ENCODE measurements around the gene EDIL3. TPM values are rescaled to one million over a fixed set of nuclear protein-coding genes. Genes with fewer than 3 reads are reported as not detected.

The EDIL3 gene
- total RNA-seq, 4 donors from 2014 or later: 15.9 to 29.3 (median 24.8) TPM

DNA sequence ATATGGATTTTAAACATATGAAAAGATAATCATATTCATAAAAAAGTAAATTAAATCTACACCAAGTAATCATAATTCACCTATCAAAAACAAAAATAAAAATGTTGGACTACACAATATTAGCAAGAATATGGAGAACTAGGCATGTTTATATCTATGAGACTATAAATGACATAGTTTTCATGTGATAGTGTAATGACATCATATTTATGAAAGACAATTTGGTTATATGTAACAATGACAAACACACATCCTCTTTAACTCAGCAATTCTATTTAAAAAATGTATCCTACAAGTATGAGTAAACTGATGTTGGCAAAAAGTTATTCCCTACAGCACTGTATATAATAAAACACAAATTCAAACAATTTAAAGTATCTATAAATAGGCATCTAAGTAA lies 312.3 kb downstream of the EDIL3 start:
- no peaks in the 10 kb centered on the region for H3K4me1 ChIP-seq
- no peak overlapping the region for H3K27ac ChIP-seq
- no peak for DNase-seq (ENCODE audit: low spot score in 2 of 2)

DNA sequence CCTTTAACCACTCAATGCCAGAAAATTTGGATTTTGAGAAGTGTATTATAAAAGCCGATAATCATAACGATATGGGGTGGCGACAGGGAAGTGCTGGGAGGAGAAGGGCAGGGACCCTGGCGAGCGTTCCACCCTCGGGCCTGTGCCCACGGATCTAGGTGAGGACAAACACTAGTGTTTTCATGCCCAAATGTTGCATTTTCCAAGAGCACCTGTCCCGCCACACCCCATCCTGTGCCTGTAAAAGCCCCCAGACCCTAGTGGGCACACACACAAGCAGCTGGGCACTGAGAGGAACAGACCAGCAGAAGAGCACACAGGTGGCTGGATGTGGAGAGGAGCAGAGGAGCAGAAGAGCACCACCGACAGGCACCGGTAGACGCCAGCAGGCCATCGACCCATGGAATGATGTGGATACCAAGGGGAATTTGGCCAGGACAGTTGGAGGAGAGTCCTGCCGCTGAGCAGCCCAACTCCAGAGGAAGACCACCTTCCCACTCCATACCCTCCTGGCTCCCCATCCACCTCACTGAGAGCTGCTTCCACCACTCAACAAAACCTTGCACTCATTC lies 315.0 kb downstream of the EDIL3 start:
- H3K36me3 ChIP-seq: no peaks in the 10 kb centered on the region
- no peak overlapping the region for H3K27ac ChIP-seq
- TF ChIP-seq, protein P1, sequence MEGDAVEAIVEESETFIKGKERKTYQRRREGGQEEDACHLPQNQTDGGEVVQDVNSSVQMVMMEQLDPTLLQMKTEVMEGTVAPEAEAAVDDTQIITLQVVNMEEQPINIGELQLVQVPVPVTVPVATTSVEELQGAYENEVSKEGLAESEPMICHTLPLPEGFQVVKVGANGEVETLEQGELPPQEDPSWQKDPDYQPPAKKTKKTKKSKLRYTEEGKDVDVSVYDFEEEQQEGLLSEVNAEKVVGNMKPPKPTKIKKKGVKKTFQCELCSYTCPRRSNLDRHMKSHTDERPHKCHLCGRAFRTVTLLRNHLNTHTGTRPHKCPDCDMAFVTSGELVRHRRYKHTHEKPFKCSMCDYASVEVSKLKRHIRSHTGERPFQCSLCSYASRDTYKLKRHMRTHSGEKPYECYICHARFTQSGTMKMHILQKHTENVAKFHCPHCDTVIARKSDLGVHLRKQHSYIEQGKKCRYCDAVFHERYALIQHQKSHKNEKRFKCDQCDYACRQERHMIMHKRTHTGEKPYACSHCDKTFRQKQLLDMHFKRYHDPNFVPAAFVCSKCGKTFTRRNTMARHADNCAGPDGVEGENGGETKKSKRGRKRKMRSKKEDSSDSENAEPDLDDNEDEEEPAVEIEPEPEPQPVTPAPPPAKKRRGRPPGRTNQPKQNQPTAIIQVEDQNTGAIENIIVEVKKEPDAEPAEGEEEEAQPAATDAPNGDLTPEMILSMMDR (IDR thresholded peaks at IDR 0.05): no peak
- no peak for TF ChIP-seq EP300 (IDR thresholded peaks at IDR 0.05)
- no peak for TF ChIP-seq POLR2A (IDR thresholded peaks at IDR 0.05)
- no peak for DNase-seq (ENCODE audit: low spot score in 2 of 2)
- H3K4me1 ChIP-seq: no peaks in the 10 kb centered on the region
- no peaks in the 10 kb centered on the region for H3K27me3 ChIP-seq
- H3K9me3 ChIP-seq: no peaks in the 10 kb centered on the region
- no peak overlapping the region for H3K4me3 ChIP-seq
- WGBS, 2 donors: 95% methylated on average over 13 of the region's 13 CpGs

More for the DNA sequence above, 312.3 kb downstream of the EDIL3 start:
- Histone ChIP-seq H3K4me3 (no peak overlapping the region), H3K27me3 (no peaks in the 10 kb centered on the region), H3K36me3 (no peaks in the 10 kb centered on the region), H3K9me3 (no peaks in the 10 kb centered on the region)
- TF ChIP-seq POLR2A (IDR thresholded peaks at IDR 0.05) (no peak), EP300 (IDR thresholded peaks at IDR 0.05) (no peak)

DNA sequence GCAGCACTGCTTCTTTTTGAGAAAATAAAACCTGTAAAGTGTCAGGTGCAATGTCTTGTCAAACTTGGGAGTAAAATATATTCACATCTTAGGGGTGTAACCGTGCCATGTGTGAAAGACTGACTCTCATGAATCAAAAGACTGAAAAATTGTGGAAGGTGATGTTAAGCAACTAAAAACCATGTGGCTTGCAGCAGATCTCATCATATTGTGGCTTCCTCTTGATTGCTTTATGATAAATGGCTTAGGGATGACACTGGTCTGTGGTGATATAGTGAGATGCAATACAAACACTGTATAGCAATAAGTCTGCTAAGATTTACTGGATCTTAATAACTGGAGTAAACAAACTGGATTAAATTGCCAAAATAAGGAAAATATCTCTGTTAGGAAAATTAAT lies 321.6 kb downstream of the EDIL3 start:
- Histone ChIP-seq H3K36me3 (no peaks in the 10 kb centered on the region), H3K4me1 (no peaks in the 10 kb centered on the region), H3K4me3 (no peak overlapping the region), H3K27me3 (no peaks in the 10 kb centered on the region), H3K9me3 (no peaks in the 10 kb centered on the region), H3K27ac (no peak overlapping the region)
- DNase-seq (ENCODE audit: low spot score in 2 of 2): no peak
- TF ChIP-seq POLR2A (IDR thresholded peaks at IDR 0.05) (no peak), EP300 (IDR thresholded peaks at IDR 0.05) (no peak)
- TF ChIP-seq, protein P1 (IDR thresholded peaks at IDR 0.05): no peak
- WGBS, 2 donors: 83 to 97% methylated on average over 1 of the region's 1 CpG

DNA sequence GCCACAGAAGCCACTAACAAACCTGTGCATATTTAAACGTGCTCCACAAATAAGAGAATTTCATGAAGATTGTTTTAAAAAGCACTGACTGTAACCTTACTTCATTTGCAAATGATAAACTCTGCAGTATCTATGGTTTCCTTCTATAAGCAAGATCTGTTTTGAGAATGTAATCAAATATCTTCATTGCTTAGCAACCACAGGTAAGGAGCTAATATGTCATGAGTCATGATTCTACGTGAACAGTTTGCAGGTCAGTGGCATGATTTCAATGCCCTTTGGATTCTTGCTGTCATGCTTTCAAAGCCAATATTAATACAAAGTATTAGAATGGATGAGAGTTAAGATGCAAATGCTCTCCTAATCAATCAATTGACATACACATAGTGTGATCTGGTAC lies 325.0 kb downstream of the EDIL3 start:
- H3K4me1 ChIP-seq: no peaks in the 10 kb centered on the region
- 82 to 88% methylated on average over 2 of the region's 2 CpGs for WGBS, 2 donors
- no peak overlapping the region for H3K27ac ChIP-seq
- H3K27me3 ChIP-seq: no peaks in the 10 kb centered on the region
- H3K9me3 ChIP-seq: no peaks in the 10 kb centered on the region
- H3K4me3 ChIP-seq: no peak overlapping the region
- no peak for DNase-seq (ENCODE audit: low spot score in 2 of 2)
- TF ChIP-seq, protein P1 (IDR thresholded peaks at IDR 0.05): no peak
- TF ChIP-seq POLR2A (IDR thresholded peaks at IDR 0.05): no peak
- no peaks in the 10 kb centered on the region for H3K36me3 ChIP-seq

DNA sequence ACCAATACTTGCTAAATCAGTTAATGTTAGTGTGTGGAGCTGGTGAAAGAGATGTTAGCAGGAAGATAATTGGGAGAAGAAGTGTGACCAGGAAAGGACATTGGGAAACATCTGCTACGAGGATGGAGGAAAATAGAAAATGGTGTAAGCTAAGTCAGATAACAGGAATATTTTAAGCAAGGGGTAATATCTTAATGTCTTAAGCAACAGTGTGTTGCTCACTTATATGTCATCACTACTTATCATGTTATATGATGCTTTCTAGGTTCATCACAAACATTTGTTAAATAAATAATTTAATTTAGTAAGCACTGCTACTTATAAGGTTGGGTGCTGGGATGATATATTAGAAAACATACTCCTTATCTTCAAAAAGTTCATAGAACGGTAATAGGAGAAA lies 326.1 kb downstream of the EDIL3 start:
- H3K27me3 ChIP-seq: no peaks in the 10 kb centered on the region
- WGBS, 2 donors: 66 to 68% methylated on average over 2 of the region's 2 CpGs
- H3K9me3 ChIP-seq: no peaks in the 10 kb centered on the region
- no peaks in the 10 kb centered on the region for H3K4me1 ChIP-seq
- no peak overlapping the region for H3K4me3 ChIP-seq
- TF ChIP-seq, protein P1 (IDR thresholded peaks at IDR 0.05): no peak
- no peak for DNase-seq (ENCODE audit: low spot score in 2 of 2)
- H3K27ac ChIP-seq: no peak overlapping the region
- H3K36me3 ChIP-seq: no peaks in the 10 kb centered on the region

DNA sequence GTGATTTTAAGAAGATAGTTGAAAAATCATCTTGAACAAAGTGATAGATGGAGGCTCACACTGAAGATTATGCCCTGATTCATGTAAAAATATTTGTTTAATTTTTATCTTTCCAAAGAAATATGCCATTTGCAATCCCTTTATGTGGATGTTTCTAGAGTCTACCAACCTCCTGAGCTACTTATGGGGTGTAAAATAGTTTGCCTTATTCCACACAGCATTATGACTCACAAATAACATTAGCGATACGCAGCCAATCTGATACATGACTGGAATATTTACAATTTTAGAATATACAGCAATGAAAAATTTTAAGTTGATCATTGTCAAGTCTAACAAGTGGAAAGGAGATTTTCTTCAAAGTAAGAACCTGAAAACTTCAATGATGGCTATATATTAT lies 327.5 kb downstream of the EDIL3 start:
- no peak overlapping the region for H3K27ac ChIP-seq
- no peaks in the 10 kb centered on the region for H3K9me3 ChIP-seq
- WGBS, 2 donors: 97 to 99% methylated on average over 2 of the region's 2 CpGs
- H3K4me3 ChIP-seq: no peak overlapping the region
- H3K27me3 ChIP-seq: no peaks in the 10 kb centered on the region
- H3K4me1 ChIP-seq: no peaks in the 10 kb centered on the region
- TF ChIP-seq EP300 (IDR thresholded peaks at IDR 0.05): no peak
- TF ChIP-seq, protein P1 (IDR thresholded peaks at IDR 0.05): no peak
- no peaks in the 10 kb centered on the region for H3K36me3 ChIP-seq
- no peak for DNase-seq (ENCODE audit: low spot score in 2 of 2)

All from tibial nerve (tissue), 4 donors.